ENCODE measurements around the gene PBXIP1.

Gene PBXIP1

GRCh38 chr1:154953611-154954038 lies 2.3 kb downstream of the PBXIP1 start:
- DNase-seq, result no peak

- DNase-seq, result no peak
Measured at GRCh38 chr1:154952664-154953063, 3.2 kb downstream of the PBXIP1 start.

- DNase-seq, result peak; percentile 74
Measured at GRCh38 chr1:154951901-154952657, 3.8 kb downstream of the PBXIP1 start.

- no peak for DNase-seq
Measured at GRCh38 chr1:154948079-154948478, 7.8 kb downstream of the PBXIP1 start.

DNA sequence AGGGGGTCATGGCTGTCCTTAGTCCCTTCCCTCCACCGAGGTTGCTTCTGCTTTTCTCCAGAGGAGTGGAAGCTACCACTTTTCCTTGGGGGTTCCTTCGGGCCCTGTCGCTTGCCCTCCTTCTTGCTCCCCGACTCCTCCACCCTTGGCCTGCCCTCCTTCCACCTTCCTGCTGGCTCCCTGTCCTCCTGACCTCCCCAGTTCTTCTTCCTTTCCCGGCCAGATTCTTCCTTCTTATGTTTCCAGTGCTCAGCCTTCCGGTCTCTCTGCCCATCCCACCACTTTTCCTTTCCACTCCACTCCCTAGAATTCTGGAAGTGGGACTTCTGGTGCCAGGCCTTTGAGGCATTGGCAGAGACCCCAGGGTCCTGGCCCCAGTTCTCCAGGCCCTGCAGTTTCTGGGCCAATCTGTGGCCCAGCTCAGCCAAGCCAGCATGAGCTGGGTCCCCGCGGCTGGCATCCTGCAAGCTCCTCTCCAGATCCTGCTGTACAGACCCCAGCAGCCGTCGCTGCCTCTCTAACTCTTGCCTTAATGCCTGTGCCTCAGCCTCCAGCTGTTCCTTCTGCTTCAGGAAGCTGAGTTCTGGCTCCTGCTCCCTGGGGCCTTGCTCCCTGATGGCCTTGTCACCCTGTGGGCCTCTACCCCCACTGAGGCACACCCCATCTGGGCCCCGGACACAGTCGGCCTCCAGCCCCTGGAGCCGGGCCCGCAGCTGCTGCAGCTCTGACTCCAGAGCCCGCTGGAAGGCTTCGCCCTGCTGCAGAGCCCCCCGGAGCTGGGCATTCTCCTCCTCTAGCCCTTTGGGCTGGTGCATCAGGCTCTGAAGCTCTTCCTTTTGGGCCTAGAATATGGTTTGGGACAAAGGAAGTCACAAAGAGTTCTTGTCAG lies 9.7 kb downstream of the PBXIP1 start:
- no peak for DNase-seq

GRCh38 chr1:154945160-154945961 lies 10.5 kb downstream of the PBXIP1 start:
- no peak for DNase-seq

DNA sequence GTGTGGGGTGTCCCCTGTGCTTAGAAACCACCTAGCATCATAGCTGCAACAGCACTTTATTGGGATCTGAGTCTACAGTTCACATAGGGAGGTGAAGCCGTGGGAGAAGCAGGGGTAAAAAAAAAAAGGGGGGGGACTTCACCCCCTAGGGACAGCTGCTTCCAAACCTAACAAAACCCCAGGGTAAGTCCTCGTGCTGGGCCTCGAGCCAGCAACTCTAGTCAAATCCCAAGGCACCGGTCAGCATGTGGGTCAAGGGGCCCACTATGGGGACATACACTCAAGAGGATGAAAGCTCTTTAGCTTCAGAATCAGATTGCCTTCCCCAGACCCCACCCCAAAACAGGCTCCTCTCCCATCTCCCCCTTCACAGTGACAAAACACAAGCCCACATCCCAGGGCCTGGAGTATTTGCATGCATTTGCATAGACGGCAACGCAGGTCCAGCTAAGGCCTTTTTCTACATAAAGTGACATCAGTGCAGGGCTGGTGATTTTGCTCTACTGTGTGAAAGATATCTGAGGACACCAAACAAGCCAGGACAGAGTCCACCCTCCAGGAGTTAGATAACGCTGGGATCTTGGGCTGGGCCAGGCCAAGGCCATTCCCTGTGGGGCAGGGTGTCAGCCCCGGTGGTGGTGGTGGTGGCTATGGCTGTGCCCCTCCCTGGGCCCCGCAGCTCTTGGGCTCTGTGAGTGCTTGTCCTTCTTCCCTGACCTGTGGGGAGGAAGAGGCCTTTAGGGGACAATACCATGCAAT lies 11.3 kb downstream of the PBXIP1 start:
- no peak for DNase-seq

- DNase-seq, result no peak
Measured at GRCh38 chr1:154943649-154944400, 12.1 kb downstream of the PBXIP1 start.

- no peak for DNase-seq
Measured at GRCh38 chr1:154941333-154942013, 14.4 kb downstream of the PBXIP1 start.

- DNase-seq, result no peak
Measured at GRCh38 chr1:154940651-154941194, 15.2 kb downstream of the PBXIP1 start.

DNA sequence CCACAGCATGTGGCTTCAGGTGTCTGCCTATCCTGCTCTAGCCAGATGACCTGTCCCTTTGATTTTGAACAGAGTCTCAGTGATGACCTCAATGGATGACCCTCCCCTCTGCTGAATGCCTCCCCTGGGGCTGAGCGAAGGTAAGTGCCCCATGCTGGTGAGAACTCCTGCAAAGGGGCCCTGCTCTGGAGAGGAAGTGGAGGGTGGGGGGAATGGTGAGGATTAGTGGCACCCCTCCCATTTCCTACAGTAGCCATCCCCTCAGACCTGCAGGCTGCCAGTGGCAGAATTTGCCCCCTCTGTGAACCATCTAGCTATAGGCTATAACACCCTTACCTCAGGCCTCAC lies 15.7 kb downstream of the PBXIP1 start:
- DNase-seq, result no peak

DNA sequence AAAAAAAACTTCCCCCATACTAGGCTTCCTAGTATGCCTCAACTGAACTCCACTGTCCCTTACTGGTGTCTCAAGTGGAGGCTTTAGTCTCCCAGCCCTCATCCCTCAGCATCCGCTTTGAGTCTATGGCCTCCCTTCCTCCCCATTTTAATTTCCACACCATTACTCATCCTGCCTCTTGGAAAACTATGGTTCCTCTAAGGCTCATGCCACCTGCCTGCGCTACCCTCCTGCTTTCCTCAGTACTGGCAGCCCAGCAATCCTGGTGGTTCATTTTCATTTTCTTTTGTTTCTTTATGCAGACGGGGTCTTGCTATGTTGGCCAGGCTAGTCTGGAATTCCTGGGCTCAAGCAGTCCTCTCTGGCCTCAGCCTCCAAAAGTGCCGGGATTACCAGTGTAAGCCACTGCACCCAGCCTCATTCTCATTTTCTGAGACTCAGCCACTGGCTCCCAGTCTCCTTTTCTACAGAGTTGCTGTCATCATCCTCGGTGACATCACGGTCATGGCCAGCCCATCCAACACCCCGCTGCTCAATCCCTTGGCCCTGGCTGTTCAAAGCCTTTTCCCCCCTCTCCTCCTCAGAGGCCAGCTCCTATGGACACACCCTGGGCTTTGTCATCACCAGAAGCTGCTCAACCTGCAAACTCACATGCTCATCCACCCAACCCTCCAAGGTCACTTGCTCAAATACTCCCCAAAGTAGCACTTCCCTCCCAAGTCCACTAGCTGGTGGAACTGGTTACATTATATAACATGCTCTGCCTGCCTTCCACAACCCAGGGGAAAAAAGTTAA lies 17.1 kb downstream of the PBXIP1 start:
- DNase-seq, result no peak

- no peak for DNase-seq
Measured at GRCh38 chr1:154937988-154938386, 17.9 kb downstream of the PBXIP1 start.

- peak; percentile 86 for DNase-seq
Measured at GRCh38 chr1:154937085-154937987, 18.6 kb downstream of the PBXIP1 start.

GRCh38 chr1:154936555-154937084 lies 19.3 kb downstream of the PBXIP1 start, which contains the start of gene PMVK:
TSS of gene PMVK (minus strand) at chr1:154936719. CDS start at chr1:154936685, 34 bp downstream.
- peak; percentile 96 for DNase-seq

DNA sequence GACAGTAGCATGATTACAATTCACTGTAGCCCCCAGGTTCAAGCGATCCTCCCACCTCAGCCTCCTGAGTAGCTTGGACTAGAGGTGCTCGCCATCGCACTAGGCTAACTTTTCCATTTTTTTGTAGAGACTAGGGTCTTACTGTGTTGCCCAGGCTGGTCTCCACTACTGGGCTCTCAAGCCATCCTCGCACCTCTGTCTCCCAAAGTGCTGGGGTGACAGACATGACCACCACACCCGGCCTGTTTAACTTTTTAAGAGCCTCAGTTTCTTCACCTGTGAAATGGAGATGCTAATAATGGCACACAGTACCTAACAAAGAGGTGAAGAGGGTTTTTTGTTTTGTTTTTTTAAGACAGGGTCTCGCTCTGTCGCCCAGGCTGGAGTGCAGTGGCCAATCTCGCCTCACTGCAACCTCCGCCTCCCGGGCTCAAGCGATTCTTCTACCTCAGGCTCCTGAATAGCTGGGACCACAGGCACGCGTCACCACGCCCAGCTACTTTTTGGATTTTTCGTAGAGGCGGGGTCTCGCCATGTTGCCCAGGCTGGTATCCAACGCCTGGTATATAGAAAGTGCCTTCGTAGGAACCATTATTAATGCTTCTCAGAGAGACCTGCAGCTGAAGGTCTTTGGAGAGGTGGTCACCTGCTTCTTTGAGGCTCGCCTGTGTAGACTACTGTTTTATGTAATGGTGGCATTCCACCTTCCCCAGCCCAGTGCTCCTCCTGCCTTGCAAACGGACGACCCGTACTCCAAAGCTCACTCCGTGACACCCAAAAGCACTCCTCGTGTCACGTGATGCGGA lies 19.9 kb downstream of the PBXIP1 start:
- no peak for DNase-seq

DNA sequence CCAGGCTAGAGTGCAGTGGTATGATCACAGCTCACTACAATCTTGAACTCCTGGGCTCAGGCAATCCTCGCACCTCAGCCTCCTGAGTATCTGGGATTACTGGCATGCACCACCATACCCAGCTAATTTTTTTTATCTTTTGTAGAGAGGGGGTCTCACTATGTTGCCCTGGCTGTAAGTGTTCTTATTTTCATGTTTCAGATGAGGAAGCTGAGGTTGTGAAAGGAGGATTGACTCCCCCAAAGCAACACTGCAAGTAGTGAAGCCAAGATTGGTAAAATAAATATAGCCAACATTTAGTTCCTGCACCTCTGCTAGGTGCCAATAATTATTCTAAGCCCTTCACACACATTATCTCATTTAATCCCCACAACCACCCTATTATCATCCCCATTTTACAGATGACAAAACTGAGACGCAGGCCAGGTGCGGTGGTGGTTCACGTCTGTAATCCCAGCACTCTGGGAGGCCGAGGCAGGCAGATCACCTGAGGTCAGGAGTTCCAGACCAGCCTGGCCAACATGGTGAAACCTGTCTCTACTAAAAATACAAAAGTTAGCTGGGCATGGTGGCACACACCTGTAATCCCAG lies 21.4 kb downstream of the PBXIP1 start:
- DNase-seq, result no peak

Data from CD4-positive, alpha-beta T cell treated with Interleukin-4 for 4 hours (primary cell).